ENCODE data around the gene TNIK.

Gene TNIK

DNA sequence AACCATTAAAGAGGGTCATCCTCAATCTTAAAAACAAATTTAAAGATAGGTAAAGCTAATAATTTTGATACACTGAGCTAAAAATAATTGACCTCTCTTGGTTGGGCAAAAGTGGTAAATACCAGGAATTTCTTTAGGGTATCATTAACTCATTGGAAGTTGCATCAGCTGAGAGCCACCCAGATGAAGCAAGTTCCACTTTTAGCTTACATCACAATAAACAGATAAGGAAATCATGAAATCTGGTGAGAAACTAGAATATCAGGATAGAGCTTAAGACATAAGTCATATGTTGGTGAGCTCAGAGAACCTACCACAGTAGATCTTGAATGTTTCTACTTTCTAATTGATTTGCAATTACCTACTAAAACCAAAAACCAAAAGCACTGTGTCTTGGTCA lies 336.3 kb downstream of the TNIK start:
- Histone ChIP-seq H2AFZ (ENCODE audit: low read length) (no peak overlapping the region), H3K79me2 (ENCODE audit: insufficient read depth, low read length) (no peaks in the 10 kb centered on the region)

DNA sequence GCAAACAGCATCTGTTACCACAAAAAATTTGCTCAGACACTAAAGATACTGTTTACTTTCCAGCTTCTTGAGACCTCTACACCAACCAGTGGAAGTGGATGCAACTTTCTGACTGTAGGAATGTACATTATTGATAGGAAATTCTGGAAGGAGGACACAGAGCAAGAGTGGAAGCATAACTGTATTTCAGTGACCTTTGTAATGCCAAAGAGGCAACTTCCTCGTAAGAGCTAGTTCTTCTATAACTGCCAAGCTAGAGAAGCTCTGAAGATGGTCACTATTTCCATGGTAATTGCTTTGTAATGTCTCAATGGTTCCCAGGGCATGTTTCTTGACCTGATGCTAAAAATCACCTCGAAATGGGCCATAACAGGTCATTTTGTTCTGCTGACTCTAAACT lies 337.3 kb downstream of the TNIK start:
- H3K9ac ChIP-seq (ENCODE audit: low read length) = no peak overlapping the region
- no peak overlapping the region for H2AFZ ChIP-seq (ENCODE audit: low read length)
- H3F3A ChIP-seq (ENCODE audit: insufficient read depth, low read length) = no peaks in the 10 kb centered on the region
- H3K36me3 ChIP-seq (ENCODE audit: insufficient read depth, low read length) = no peaks in the 10 kb centered on the region
- no peaks in the 10 kb centered on the region for H4K20me1 ChIP-seq (ENCODE audit: insufficient read depth, low read length)
- H3K27ac ChIP-seq (ENCODE audit: low read depth, low read length, poor library complexity, severe bottlenecking) = no peak overlapping the region
- no peaks in the 10 kb centered on the region for H3K27me3 ChIP-seq (ENCODE audit: insufficient read depth, low read length)
- TF ChIP-seq, protein P1, sequence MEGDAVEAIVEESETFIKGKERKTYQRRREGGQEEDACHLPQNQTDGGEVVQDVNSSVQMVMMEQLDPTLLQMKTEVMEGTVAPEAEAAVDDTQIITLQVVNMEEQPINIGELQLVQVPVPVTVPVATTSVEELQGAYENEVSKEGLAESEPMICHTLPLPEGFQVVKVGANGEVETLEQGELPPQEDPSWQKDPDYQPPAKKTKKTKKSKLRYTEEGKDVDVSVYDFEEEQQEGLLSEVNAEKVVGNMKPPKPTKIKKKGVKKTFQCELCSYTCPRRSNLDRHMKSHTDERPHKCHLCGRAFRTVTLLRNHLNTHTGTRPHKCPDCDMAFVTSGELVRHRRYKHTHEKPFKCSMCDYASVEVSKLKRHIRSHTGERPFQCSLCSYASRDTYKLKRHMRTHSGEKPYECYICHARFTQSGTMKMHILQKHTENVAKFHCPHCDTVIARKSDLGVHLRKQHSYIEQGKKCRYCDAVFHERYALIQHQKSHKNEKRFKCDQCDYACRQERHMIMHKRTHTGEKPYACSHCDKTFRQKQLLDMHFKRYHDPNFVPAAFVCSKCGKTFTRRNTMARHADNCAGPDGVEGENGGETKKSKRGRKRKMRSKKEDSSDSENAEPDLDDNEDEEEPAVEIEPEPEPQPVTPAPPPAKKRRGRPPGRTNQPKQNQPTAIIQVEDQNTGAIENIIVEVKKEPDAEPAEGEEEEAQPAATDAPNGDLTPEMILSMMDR (IDR thresholded peaks at IDR 0.05; ENCODE audit: low read length) = no peak
- no peak for TF ChIP-seq EZH2 (IDR thresholded peaks at IDR 0.05; ENCODE audit: borderline replicate concordance, low read length)
- H3K4me1 ChIP-seq (ENCODE audit: insufficient read depth, low read length, severe bottlenecking) = no peaks in the 10 kb centered on the region
- H3K9me3 ChIP-seq (ENCODE audit: low read length) = no peaks in the 10 kb centered on the region
- no peak overlapping the region for H3K4me2 ChIP-seq (ENCODE audit: low read length)
- H3K9me2 ChIP-seq (ENCODE audit: low read depth, low read length) = no peaks in the 10 kb centered on the region
- H3K79me2 ChIP-seq (ENCODE audit: insufficient read depth, low read length) = no peaks in the 10 kb centered on the region
- H3K4me3 ChIP-seq (ENCODE audit: low read depth, low read length, poor library complexity, severe bottlenecking) = no peak overlapping the region

More for the DNA sequence above, 336.3 kb downstream of the TNIK start:
- Histone ChIP-seq H4K20me1 (ENCODE audit: insufficient read depth, low read length) (no peaks in the 10 kb centered on the region), H3K27ac (ENCODE audit: low read depth, low read length, poor library complexity, severe bottlenecking) (no peak overlapping the region), H3K9ac (ENCODE audit: low read length) (no peak overlapping the region), H3K9me3 (ENCODE audit: low read length) (no peaks in the 10 kb centered on the region), H3K4me1 (ENCODE audit: insufficient read depth, low read length, severe bottlenecking) (no peaks in the 10 kb centered on the region), H3K4me3 (ENCODE audit: low read depth, low read length, poor library complexity, severe bottlenecking) (no peak overlapping the region), H3F3A (ENCODE audit: insufficient read depth, low read length) (no peaks in the 10 kb centered on the region), H3K9me2 (ENCODE audit: low read depth, low read length) (no peaks in the 10 kb centered on the region), H3K27me3 (ENCODE audit: insufficient read depth, low read length) (no peaks in the 10 kb centered on the region), H3K36me3 (ENCODE audit: insufficient read depth, low read length) (no peaks in the 10 kb centered on the region), H3K4me2 (ENCODE audit: low read length) (no peak overlapping the region)
- TF ChIP-seq, protein P1 (IDR thresholded peaks at IDR 0.05; ENCODE audit: low read length) = no peak
- TF ChIP-seq EZH2 (IDR thresholded peaks at IDR 0.05; ENCODE audit: borderline replicate concordance, low read length) = no peak

DNA sequence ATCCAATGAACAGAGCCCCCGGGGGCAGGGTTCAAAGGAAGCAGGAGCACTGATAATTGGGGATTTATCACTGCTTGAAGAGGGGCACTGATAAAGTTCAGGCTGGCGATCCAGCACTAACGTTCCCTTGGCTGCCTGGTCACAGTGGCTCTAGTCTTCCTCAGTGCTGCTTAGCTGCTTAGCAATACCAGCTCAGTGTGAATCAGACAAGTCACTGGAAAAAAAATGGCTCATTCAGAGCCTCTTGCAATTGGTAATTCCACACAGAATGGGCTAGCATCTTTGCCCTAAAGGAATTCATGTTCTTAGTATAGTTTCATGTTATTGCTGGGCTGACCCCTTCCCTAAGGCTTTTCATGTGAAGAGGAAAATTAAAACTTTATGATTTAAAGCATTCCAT lies 338.0 kb downstream of the TNIK start:
- Histone ChIP-seq H3K36me3 (ENCODE audit: insufficient read depth, low read length) (no peaks in the 10 kb centered on the region), H3K4me3 (ENCODE audit: low read depth, low read length, poor library complexity, severe bottlenecking) (no peak overlapping the region), H3K9ac (ENCODE audit: low read length) (no peak overlapping the region), H2AFZ (ENCODE audit: low read length) (no peak overlapping the region), H3K79me2 (ENCODE audit: insufficient read depth, low read length) (no peaks in the 10 kb centered on the region), H3K27ac (ENCODE audit: low read depth, low read length, poor library complexity, severe bottlenecking) (no peak overlapping the region), H3K4me2 (ENCODE audit: low read length) (no peak overlapping the region), H4K20me1 (ENCODE audit: insufficient read depth, low read length) (no peaks in the 10 kb centered on the region), H3K27me3 (ENCODE audit: insufficient read depth, low read length) (no peaks in the 10 kb centered on the region), H3K4me1 (ENCODE audit: insufficient read depth, low read length, severe bottlenecking) (no peaks in the 10 kb centered on the region), H3K9me2 (ENCODE audit: low read depth, low read length) (no peaks in the 10 kb centered on the region), H3F3A (ENCODE audit: insufficient read depth, low read length) (no peaks in the 10 kb centered on the region), H3K9me3 (ENCODE audit: low read length) (no peaks in the 10 kb centered on the region)
- TF ChIP-seq, protein P1 (IDR thresholded peaks at IDR 0.05; ENCODE audit: low read length) = no peak
- no peak for TF ChIP-seq EZH2 (IDR thresholded peaks at IDR 0.05; ENCODE audit: borderline replicate concordance, low read length)

Measured in OCI-LY1 (cell line).